CD4-positive, alpha-beta T cell treated with Interleukin-15 for 1 hour (primary cell): Measurements from ENCODE around the gene PRKCH.
A peak's percentile ranks its signal among the peaks of the same experiment; 100 is the strongest.

Experiments
- DNase-seq: peaks from one replicate; pipeline ENCODE4 v3.0.0-alpha.2; 2020

Gene PRKCH

GRCh38 chr14:61433828-61434227, 112.4 kb downstream of the PRKCH start:
- no peak for DNase-seq

GRCh38 chr14:61434311-61434710, 112.9 kb downstream of the PRKCH start:
- DNase-seq = no peak

- DNase-seq = no peak
These were observed 114.4 kb downstream of the PRKCH start for GRCh38 chr14:61435563-61436337.

- no peak for DNase-seq
These were observed 116.0 kb downstream of the PRKCH start for GRCh38 chr14:61437381-61437780.

- DNase-seq = no peak
These were observed 116.7 kb downstream of the PRKCH start for GRCh38 chr14:61438036-61438435.

- no peak for DNase-seq
These were observed 117.1 kb downstream of the PRKCH start for GRCh38 chr14:61438497-61438859.

- DNase-seq = peak; percentile 32
These were observed 117.7 kb downstream of the PRKCH start for GRCh38 chr14:61438860-61439765.

- DNase-seq = no peak
These were observed 118.5 kb downstream of the PRKCH start for GRCh38 chr14:61439779-61440418.

- no peak for DNase-seq
These were observed 122.1 kb downstream of the PRKCH start for GRCh38 chr14:61443481-61443880.

GRCh38 chr14:61444215-61444768, 122.9 kb downstream of the PRKCH start:
- peak; percentile 61 for DNase-seq

GRCh38 chr14:61451491-61451890, 130.1 kb downstream of the PRKCH start:
- no peak for DNase-seq

GRCh38 chr14:61451891-61452400, 130.6 kb downstream of the PRKCH start:
- no peak for DNase-seq

- peak; percentile 76 for DNase-seq
These were observed 131.1 kb downstream of the PRKCH start for GRCh38 chr14:61452452-61452851.

- no peak for DNase-seq
These were observed 131.9 kb downstream of the PRKCH start for GRCh38 chr14:61453103-61453767.

- DNase-seq = no peak
These were observed 133.2 kb downstream of the PRKCH start for GRCh38 chr14:61454545-61454944.

GRCh38 chr14:61455351-61455750, 134.0 kb downstream of the PRKCH start:
- DNase-seq = no peak

GRCh38 chr14:61456720-61457119, 135.3 kb downstream of the PRKCH start:
- peak; percentile 76 for DNase-seq

- DNase-seq = no peak
These were observed 137.4 kb downstream of the PRKCH start for GRCh38 chr14:61458766-61459165.

- DNase-seq = no peak
These were observed 137.8 kb downstream of the PRKCH start for GRCh38 chr14:61459229-61459628.

GRCh38 chr14:61460063-61460462, 138.7 kb downstream of the PRKCH start:
- no peak for DNase-seq

- peak; percentile 44 for DNase-seq
These were observed 139.6 kb downstream of the PRKCH start for GRCh38 chr14:61460718-61461611.
